ENCODE results near the gene SLC7A7.
"Not testable (repeated sequence)": the region's sequence is repeated elsewhere in the genome, so short reads cannot be mapped to it uniquely, and the experiment has no call there.

The SLC7A7 gene

GRCh38 chr14:22748206-22748605 lies 67.0 kb downstream of the SLC7A7 start:
- TF ChIP-seq CTCF (IDR thresholded peaks at IDR 0.05; ENCODE audit: control insufficient read depth, extremely low read depth, insufficient read depth): no peak
- no peak overlapping the region for H3K4me3 ChIP-seq (ENCODE audit: low read depth, low read length)
- DNase-seq (ENCODE audit: low read depth): no peak

- DNase-seq (ENCODE audit: low read depth): no peak
- H3K4me3 ChIP-seq (ENCODE audit: low read depth, low read length): no peak overlapping the region
- TF ChIP-seq CTCF (IDR thresholded peaks at IDR 0.05; ENCODE audit: control insufficient read depth, extremely low read depth, insufficient read depth): no peak
Measured at GRCh38 chr14:22747769-22748168, 67.5 kb downstream of the SLC7A7 start.

GRCh38 chr14:22740020-22740419 lies 75.2 kb downstream of the SLC7A7 start:
- no peak for DNase-seq (ENCODE audit: low read depth)
- H3K4me3 ChIP-seq (ENCODE audit: low read depth, low read length): no peak overlapping the region
- TF ChIP-seq CTCF (IDR thresholded peaks at IDR 0.05; ENCODE audit: control insufficient read depth, extremely low read depth, insufficient read depth): no peak

- no peak overlapping the region for H3K4me3 ChIP-seq (ENCODE audit: low read depth, low read length)
- TF ChIP-seq CTCF (IDR thresholded peaks at IDR 0.05; ENCODE audit: control insufficient read depth, extremely low read depth, insufficient read depth): no peak
- no peak for DNase-seq (ENCODE audit: low read depth)
Measured at GRCh38 chr14:22739423-22739822, 75.8 kb downstream of the SLC7A7 start.

- DNase-seq (ENCODE audit: low read depth): no peak
- TF ChIP-seq CTCF (IDR thresholded peaks at IDR 0.05; ENCODE audit: control insufficient read depth, extremely low read depth, insufficient read depth): no peak
- H3K4me3 ChIP-seq (ENCODE audit: low read depth, low read length): no peak overlapping the region
Measured at GRCh38 chr14:22737052-22737451, 78.2 kb downstream of the SLC7A7 start.

- not testable (repeated sequence) for H3K4me3 ChIP-seq (ENCODE audit: low read depth, low read length); DNase-seq (ENCODE audit: low read depth)
Measured at GRCh38 chr14:22736384-22736783, 78.9 kb downstream of the SLC7A7 start.

- H3K4me3 ChIP-seq (ENCODE audit: low read depth, low read length): no peak overlapping the region
- TF ChIP-seq CTCF (IDR thresholded peaks at IDR 0.05; ENCODE audit: control insufficient read depth, extremely low read depth, insufficient read depth): no peak
- no peak for DNase-seq (ENCODE audit: low read depth)
Measured at GRCh38 chr14:22735096-22735495, 80.1 kb downstream of the SLC7A7 start.

- no peak overlapping the region for H3K4me3 ChIP-seq (ENCODE audit: low read depth, low read length)
- no peak for TF ChIP-seq CTCF (IDR thresholded peaks at IDR 0.05; ENCODE audit: control insufficient read depth, extremely low read depth, insufficient read depth)
- DNase-seq (ENCODE audit: low read depth): no peak
Measured at GRCh38 chr14:22733829-22734228, 81.4 kb downstream of the SLC7A7 start.

GRCh38 chr14:22732062-22732461 lies 83.2 kb downstream of the SLC7A7 start:
- not testable (repeated sequence) for DNase-seq (ENCODE audit: low read depth); H3K4me3 ChIP-seq (ENCODE audit: low read depth, low read length)
